ENCODE measurements around the gene LTBP4. TPM values are rescaled to one million over a fixed set of nuclear protein-coding genes. Genes with fewer than 3 reads are reported as not detected.
"Not testable (repeated sequence)": the region's sequence is repeated elsewhere in the genome, so short reads cannot be mapped to it uniquely, and the experiment has no call there.

Gene LTBP4
- total and polyA plus RNA-seq, 4 donors: 140 to 768 (median 506) TPM

- H3K27ac ChIP-seq (ENCODE audit: low read depth in 1 of 2, low read length in 2 of 2): no peak overlapping the region
- no peak for ATAC-seq (ENCODE audit: low FRiP score)
- DNase-seq: peak in 1 of 2 donors; percentile 73
- H3K4me1 ChIP-seq (ENCODE audit: control insufficient read depth in 1 of 2, insufficient read depth in 2 of 2, low read length in 2 of 2): no peaks in the 10 kb centered on the region
- intact Hi-C loops (cut with DNase I): loop anchor here in 1 of 2 donors (10.0 kb wide), 1 partner anchor 126 kb away; the partner anchor contains the start of genes BLVRB and SPTBN4
- H3K4me3 ChIP-seq (ENCODE audit: low read length in 2 of 2): no peak overlapping the region
- 74 to 80% methylated on average over 22 of the region's 22 CpGs for WGBS, 2 donors
- peaks cover 0 to 6% of the 10 kb centered on the region in 2 donors for H3K36me3 ChIP-seq (ENCODE audit: control insufficient read depth in 1 of 2, insufficient read depth in 2 of 2, low read length in 1 of 2)
- H3K9me3 ChIP-seq (ENCODE audit: control insufficient read depth, low read length): no peaks in the 10 kb centered on the region
- H3K27me3 ChIP-seq (ENCODE audit: control insufficient read depth in 1 of 2, insufficient read depth in 2 of 2, low read length in 1 of 2): no peaks in the 10 kb centered on the region
Measured at GRCh38 chr19:40590464-40591265, 10.5 kb upstream of the LTBP4 start.

GRCh38 chr19:40591724-40592123 lies 9.4 kb upstream of the LTBP4 start:
- not testable (repeated sequence) for H3K27ac ChIP-seq (ENCODE audit: low read depth in 1 of 2, low read length in 2 of 2); ATAC-seq (ENCODE audit: low FRiP score); H3K4me1 ChIP-seq (ENCODE audit: control insufficient read depth in 1 of 2, insufficient read depth in 2 of 2, low read length in 2 of 2); DNase-seq; H3K27me3 ChIP-seq (ENCODE audit: control insufficient read depth in 1 of 2, insufficient read depth in 2 of 2, low read length in 1 of 2); H3K4me3 ChIP-seq (ENCODE audit: low read length in 2 of 2); H3K9me3 ChIP-seq (ENCODE audit: control insufficient read depth, low read length); H3K36me3 ChIP-seq (ENCODE audit: control insufficient read depth in 1 of 2, insufficient read depth in 2 of 2, low read length in 1 of 2)
- WGBS, 2 donors: 83 to 96% methylated on average over 4 of the region's 4 CpGs
- intact Hi-C loops (cut with DNase I): loop anchor here in 1 of 2 donors (10.0 kb wide), 1 partner anchor 127 kb away; the partner anchor contains the start of genes BLVRB and SPTBN4

GRCh38 chr19:40592170-40592569 lies 9.0 kb upstream of the LTBP4 start:
- H3K4me1 ChIP-seq (ENCODE audit: control insufficient read depth in 1 of 2, insufficient read depth in 2 of 2, low read length in 2 of 2): no peaks in the 10 kb centered on the region
- no peaks in the 10 kb centered on the region for H3K27me3 ChIP-seq (ENCODE audit: control insufficient read depth in 1 of 2, insufficient read depth in 2 of 2, low read length in 1 of 2)
- no peaks in the 10 kb centered on the region for H3K9me3 ChIP-seq (ENCODE audit: control insufficient read depth, low read length)
- ATAC-seq (ENCODE audit: low FRiP score) (no peak), DNase-seq (no peak)
- H3K4me3 ChIP-seq (ENCODE audit: low read length in 2 of 2): no peak overlapping the region
- intact Hi-C loops (cut with DNase I): loop anchor here in 1 of 2 donors (10.0 kb wide), 1 partner anchor 127 kb away; the partner anchor contains the start of genes BLVRB and SPTBN4
- no peak overlapping the region for H3K27ac ChIP-seq (ENCODE audit: low read depth in 1 of 2, low read length in 2 of 2)
- no peaks in the 10 kb centered on the region for H3K36me3 ChIP-seq (ENCODE audit: control insufficient read depth in 1 of 2, insufficient read depth in 2 of 2, low read length in 1 of 2)
- 93 to 94% methylated on average over 4 of the region's 4 CpGs for WGBS, 2 donors

DNA sequence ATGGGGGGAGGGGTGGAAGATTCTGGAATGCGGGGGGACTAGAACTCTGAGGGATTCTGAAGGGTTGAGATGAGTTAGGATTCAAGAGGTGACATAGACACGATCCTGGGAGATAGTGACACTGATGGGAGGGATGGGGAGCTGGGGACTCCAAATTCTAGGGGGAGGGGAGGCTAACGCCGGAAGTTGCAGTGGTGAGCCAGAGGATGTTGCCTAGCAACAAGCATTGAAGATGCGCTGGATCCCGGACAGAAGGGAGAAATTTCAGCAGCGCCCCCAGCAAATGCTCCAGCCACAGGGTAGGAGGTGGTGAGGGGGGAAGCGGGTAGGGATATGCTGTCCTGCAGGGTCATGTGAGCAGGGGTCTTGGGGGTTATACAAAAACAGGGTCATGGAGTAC lies 6.9 kb upstream of the LTBP4 start:
- no peaks in the 10 kb centered on the region for H3K4me1 ChIP-seq (ENCODE audit: control insufficient read depth in 1 of 2, insufficient read depth in 2 of 2, low read length in 2 of 2)
- DNase-seq (no peak), ATAC-seq (ENCODE audit: low FRiP score) (no peak)
- WGBS, 2 donors: 35 to 39% methylated on average over 8 of the region's 8 CpGs
- H3K27ac ChIP-seq (ENCODE audit: low read depth in 1 of 2, low read length in 2 of 2): no peak overlapping the region
- intact Hi-C loops (cut with DNase I): loop anchor here in 1 of 2 donors (10.0 kb wide), 1 partner anchor 129 kb away; the partner anchor contains the start of genes BLVRB and SPTBN4
- no peaks in the 10 kb centered on the region for H3K27me3 ChIP-seq (ENCODE audit: control insufficient read depth in 1 of 2, insufficient read depth in 2 of 2, low read length in 1 of 2)
- no peaks in the 10 kb centered on the region for H3K36me3 ChIP-seq (ENCODE audit: control insufficient read depth in 1 of 2, insufficient read depth in 2 of 2, low read length in 1 of 2)
- no peaks in the 10 kb centered on the region for H3K9me3 ChIP-seq (ENCODE audit: control insufficient read depth, low read length)
- H3K4me3 ChIP-seq (ENCODE audit: low read length in 2 of 2): no peak overlapping the region

DNA sequence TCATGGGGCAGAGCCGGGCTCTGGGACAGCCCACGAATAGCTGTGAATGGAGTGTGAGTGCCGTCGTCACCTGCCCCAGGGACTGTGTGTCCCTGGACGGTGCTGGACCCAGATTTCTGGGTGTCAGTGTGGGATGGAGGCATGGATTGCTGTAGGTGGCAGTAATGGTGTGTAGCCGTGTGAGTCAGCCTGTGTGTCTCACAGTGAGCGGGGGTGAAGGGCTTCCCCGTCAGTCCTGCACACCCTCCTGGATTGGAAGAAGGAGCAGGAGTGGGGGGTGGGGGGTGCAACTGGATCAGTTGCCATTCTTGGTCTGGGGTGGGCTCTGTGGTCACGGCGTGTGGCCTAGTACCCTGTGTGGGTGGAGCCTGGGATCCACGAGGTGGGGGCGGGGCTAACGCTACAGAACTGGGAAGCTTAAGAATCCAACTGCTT lies 6.5 kb upstream of the LTBP4 start:
- Histone ChIP-seq H3K27ac (ENCODE audit: low read depth in 1 of 2, low read length in 2 of 2) (no peak overlapping the region), H3K4me3 (ENCODE audit: low read length in 2 of 2) (no peak overlapping the region), H3K36me3 (ENCODE audit: control insufficient read depth in 1 of 2, insufficient read depth in 2 of 2, low read length in 1 of 2) (no peaks in the 10 kb centered on the region), H3K27me3 (ENCODE audit: control insufficient read depth in 1 of 2, insufficient read depth in 2 of 2, low read length in 1 of 2) (no peaks in the 10 kb centered on the region), H3K9me3 (ENCODE audit: control insufficient read depth, low read length) (no peaks in the 10 kb centered on the region), H3K4me1 (ENCODE audit: control insufficient read depth in 1 of 2, insufficient read depth in 2 of 2, low read length in 2 of 2) (no peaks in the 10 kb centered on the region)
- intact Hi-C loops (cut with DNase I): loop anchor here (5.0 to 10.0 kb wide), 4 partner anchors 52 to 287 kb away; partner anchors contain the start of genes BLVRB (in 1 of the 2) and SPTBN4 (in 1 of the 2)
- peak in 1 of 2 donors; percentile 46 for DNase-seq
- WGBS, 2 donors: 30 to 38% methylated on average over 13 of the region's 13 CpGs
- no peak for ATAC-seq (ENCODE audit: low FRiP score)

- peak; percentile 54 for ATAC-seq (ENCODE audit: low FRiP score)
Measured at GRCh38 chr19:40596608-40597328, 4.4 kb upstream of the LTBP4 start.

GRCh38 chr19:40597329-40597838 lies 3.8 kb upstream of the LTBP4 start:
- 12 to 13% methylated on average over 18 of the region's 18 CpGs for WGBS, 2 donors
- no peaks in the 10 kb centered on the region for H3K4me1 ChIP-seq (ENCODE audit: control insufficient read depth in 1 of 2, insufficient read depth in 2 of 2, low read length in 2 of 2)
- H3K27me3 ChIP-seq (ENCODE audit: control insufficient read depth in 1 of 2, insufficient read depth in 2 of 2, low read length in 1 of 2): no peaks in the 10 kb centered on the region
- no peaks in the 10 kb centered on the region for H3K9me3 ChIP-seq (ENCODE audit: control insufficient read depth, low read length)
- intact Hi-C loops (cut with DNase I): loop anchor here (5.0 to 10.0 kb wide), 4 partner anchors 55 to 290 kb away; partner anchors contain the start of genes BLVRB (in 1 of the 2) and SPTBN4 (in 1 of the 2)
- no peak for DNase-seq
- no peak for ATAC-seq (ENCODE audit: low FRiP score)
- no peak overlapping the region for H3K27ac ChIP-seq (ENCODE audit: low read depth in 1 of 2, low read length in 2 of 2)
- H3K4me3 ChIP-seq (ENCODE audit: low read length in 2 of 2): no peak overlapping the region
- no peaks in the 10 kb centered on the region for H3K36me3 ChIP-seq (ENCODE audit: control insufficient read depth in 1 of 2, insufficient read depth in 2 of 2, low read length in 1 of 2)

More at GRCh38 chr19:40596608-40597328, 4.4 kb upstream of the LTBP4 start:
- H3K4me1 ChIP-seq (ENCODE audit: control insufficient read depth in 1 of 2, insufficient read depth in 2 of 2, low read length in 2 of 2): no peaks in the 10 kb centered on the region
- intact Hi-C loops (cut with DNase I): loop anchor here (5.0 to 10.0 kb wide), 4 partner anchors 54 to 289 kb away; partner anchors contain the start of genes BLVRB (in 1 of the 2) and SPTBN4 (in 1 of the 2)
- 4 to 7% methylated on average over 31 to 53 of the region's 53 CpGs for WGBS, 2 donors
- H3K9me3 ChIP-seq (ENCODE audit: control insufficient read depth, low read length): no peaks in the 10 kb centered on the region
- no peaks in the 10 kb centered on the region for H3K36me3 ChIP-seq (ENCODE audit: control insufficient read depth in 1 of 2, insufficient read depth in 2 of 2, low read length in 1 of 2)
- H3K27me3 ChIP-seq (ENCODE audit: control insufficient read depth in 1 of 2, insufficient read depth in 2 of 2, low read length in 1 of 2): no peaks in the 10 kb centered on the region
- H3K4me3 ChIP-seq (ENCODE audit: low read length in 2 of 2): no peak overlapping the region
- no peak overlapping the region for H3K27ac ChIP-seq (ENCODE audit: low read depth in 1 of 2, low read length in 2 of 2)
- peak; percentile 76 to 91 for DNase-seq
